A673 (cell line): Measurements from ENCODE around the gene OR5AU1. TPM values are rescaled to one million over a fixed set of nuclear protein-coding genes. Genes with fewer than 3 reads are reported as not detected.
A peak's percentile ranks its signal among the peaks of the same experiment; 100 is the strongest.

ENCODE experiments used
- BruUV-seq: library from RNA; stranded (reverse); fragments of 400-500 nt; replicated peaks from 2 replicates; lab custom pipeline; 2021; lab: Mats Ljungman, UMichigan
- CTCF ChIA-PET: fragments of 300-600 bp; sonication (Branson Sonifier 250); formaldehyde crosslinking; loops from one replicate; lab custom pipeline; 2022; ENCODE audit warnings: antibody characterized with exemption; lab: Charles Lee
- POLR2A ChIA-PET: fragments of 300-600 bp; sonication (Branson Sonifier 250); formaldehyde crosslinking; loops from one replicate; lab custom pipeline; 2022; ENCODE audit warnings: antibody characterized with exemption; ENCODE audit not compliant: low non-redundant PET; lab: Charles Lee
- DNase-seq: peaks from one replicate; pipeline ENCODE4 v3.0.0-alpha.2; 2015; ENCODE audit warnings: low spot score
- H3K27ac ChIP-seq: fragments of 200-600 bp; sonication (generic); 2 replicates; pipeline ENCODE4 v1.5.1; 2016; ENCODE audit warnings: mixed run types, low read depth, mild to moderate bottlenecking, mixed read lengths, antibody characterized with exemption, low read length; ENCODE audit not compliant: poor library complexity, severe bottlenecking
- H3K27me3 ChIP-seq: fragments of 200-600 bp; sonication (generic); replicated peaks from 2 replicates; pipeline ENCODE4 v1.6.1; 2017; ENCODE audit warnings: mixed run types, low read depth, mild to moderate bottlenecking, mixed read lengths, antibody characterized with exemption, low read length; ENCODE audit not compliant: insufficient read depth, poor library complexity
- H3K36me3 ChIP-seq: fragments of 200-600 bp; sonication (generic); 2 replicates; pipeline ENCODE4 v1.6.1; 2016; ENCODE audit warnings: mixed run types, mild to moderate bottlenecking, mixed read lengths, antibody characterized with exemption, low read length; ENCODE audit not compliant: insufficient read depth, poor library complexity, severe bottlenecking
- H3K4me1 ChIP-seq: fragments of 200-600 bp; sonication (generic); 2 replicates; pipeline ENCODE4 v1.6.1; 2017; ENCODE audit warnings: mixed run types, mild to moderate bottlenecking, mixed read lengths, antibody characterized with exemption, low read length; ENCODE audit not compliant: insufficient read depth, poor library complexity, severe bottlenecking
- H3K4me3 ChIP-seq: fragments of 200-600 bp; sonication (generic); 2 replicates; pipeline ENCODE4 v1.5.1; 2016; ENCODE audit warnings: low read depth, mixed run types, mild to moderate bottlenecking, mixed read lengths, low read length; ENCODE audit not compliant: poor library complexity, severe bottlenecking
- H3K9me3 ChIP-seq: fragments of 200-600 bp; sonication (generic); 2 replicates; pipeline ENCODE4 v1.6.1; 2016; ENCODE audit warnings: mixed run types, low read depth, mild to moderate bottlenecking, mixed read lengths, antibody characterized with exemption, low read length; ENCODE audit not compliant: poor library complexity, severe bottlenecking
- EZH2 ChIP-seq: fragments of 200-600 bp; sonication (generic); IDR thresholded peaks from 2 replicates; pipeline ENCODE4 v1.6.1; 2017; ENCODE audit warnings: borderline replicate concordance, low read depth, mild to moderate bottlenecking, mixed read lengths, antibody characterized with exemption, low read length; ENCODE audit not compliant: poor library complexity, severe bottlenecking
- intact Hi-C: fragments of 100-400 bp; cut with micrococcal nuclease; formaldehyde crosslinking; loops from one replicate; pipeline ENCODE4 v1.10.0; 2022; ENCODE audit not compliant: unreplicated experiment
- total RNA-seq: library from RNA; stranded (reverse); gene quantifications from 2 replicates; pipeline ENCODE4 v1.2.3, GENCODE V29; 2021
- TF ChIP-seq, protein P1 (sequence below): fragments of 300-800, 200-600 bp; sonication (generic); conservative IDR thresholded peaks from 2 replicates; pipeline ENCODE4 v1.5.1; 2017; ENCODE audit warnings: low read depth, mild to moderate bottlenecking, antibody characterized with exemption, low read length, moderate library complexity, mixed read lengths

OR5AU1 gene
- total RNA-seq, 1 experiment from 2014 or later = not detected

DNA sequence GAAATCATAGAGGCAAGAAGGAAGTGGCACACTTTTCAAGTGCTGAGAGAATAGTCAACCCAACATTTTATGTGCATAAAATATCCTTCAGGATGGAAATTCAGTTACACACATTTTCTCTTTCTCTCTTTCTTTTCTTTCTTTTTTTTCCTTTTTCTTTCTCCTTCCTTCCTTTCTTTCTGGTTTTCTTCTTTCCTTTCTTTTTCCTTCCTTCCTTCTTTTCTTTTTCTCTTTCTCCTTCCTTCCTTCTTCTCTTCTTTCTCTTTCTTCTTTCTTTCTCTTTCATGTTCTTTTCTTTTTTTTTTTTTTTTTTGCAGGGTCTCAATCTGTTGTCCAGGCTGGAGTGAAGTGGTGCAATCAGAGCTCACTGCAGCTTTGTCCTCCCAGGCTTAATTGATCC lies 38.7 kb upstream of the OR5AU1 start:
- no TSS peak for BruUV-seq
- Histone ChIP-seq H3K9me3 (no peaks in the 10 kb centered on the region), H3K27ac (no peak overlapping the region), H3K4me3 (no peak overlapping the region), H3K4me1 (peaks cover 10% of the 10 kb centered on the region), H3K36me3 (no peaks in the 10 kb centered on the region), H3K27me3 (no peaks in the 10 kb centered on the region)
- intact Hi-C loops = loop anchor here (10.0 kb wide), 1 partner anchor 180 kb away; no protein-coding TSS in a partner anchor
- TF ChIP-seq, protein P1, sequence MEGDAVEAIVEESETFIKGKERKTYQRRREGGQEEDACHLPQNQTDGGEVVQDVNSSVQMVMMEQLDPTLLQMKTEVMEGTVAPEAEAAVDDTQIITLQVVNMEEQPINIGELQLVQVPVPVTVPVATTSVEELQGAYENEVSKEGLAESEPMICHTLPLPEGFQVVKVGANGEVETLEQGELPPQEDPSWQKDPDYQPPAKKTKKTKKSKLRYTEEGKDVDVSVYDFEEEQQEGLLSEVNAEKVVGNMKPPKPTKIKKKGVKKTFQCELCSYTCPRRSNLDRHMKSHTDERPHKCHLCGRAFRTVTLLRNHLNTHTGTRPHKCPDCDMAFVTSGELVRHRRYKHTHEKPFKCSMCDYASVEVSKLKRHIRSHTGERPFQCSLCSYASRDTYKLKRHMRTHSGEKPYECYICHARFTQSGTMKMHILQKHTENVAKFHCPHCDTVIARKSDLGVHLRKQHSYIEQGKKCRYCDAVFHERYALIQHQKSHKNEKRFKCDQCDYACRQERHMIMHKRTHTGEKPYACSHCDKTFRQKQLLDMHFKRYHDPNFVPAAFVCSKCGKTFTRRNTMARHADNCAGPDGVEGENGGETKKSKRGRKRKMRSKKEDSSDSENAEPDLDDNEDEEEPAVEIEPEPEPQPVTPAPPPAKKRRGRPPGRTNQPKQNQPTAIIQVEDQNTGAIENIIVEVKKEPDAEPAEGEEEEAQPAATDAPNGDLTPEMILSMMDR = no peak
- TF ChIP-seq EZH2 = no peak
- ChIA-PET POLR2A (no interaction called here), CTCF (no interaction called here)
- DNase-seq = no peak

DNA sequence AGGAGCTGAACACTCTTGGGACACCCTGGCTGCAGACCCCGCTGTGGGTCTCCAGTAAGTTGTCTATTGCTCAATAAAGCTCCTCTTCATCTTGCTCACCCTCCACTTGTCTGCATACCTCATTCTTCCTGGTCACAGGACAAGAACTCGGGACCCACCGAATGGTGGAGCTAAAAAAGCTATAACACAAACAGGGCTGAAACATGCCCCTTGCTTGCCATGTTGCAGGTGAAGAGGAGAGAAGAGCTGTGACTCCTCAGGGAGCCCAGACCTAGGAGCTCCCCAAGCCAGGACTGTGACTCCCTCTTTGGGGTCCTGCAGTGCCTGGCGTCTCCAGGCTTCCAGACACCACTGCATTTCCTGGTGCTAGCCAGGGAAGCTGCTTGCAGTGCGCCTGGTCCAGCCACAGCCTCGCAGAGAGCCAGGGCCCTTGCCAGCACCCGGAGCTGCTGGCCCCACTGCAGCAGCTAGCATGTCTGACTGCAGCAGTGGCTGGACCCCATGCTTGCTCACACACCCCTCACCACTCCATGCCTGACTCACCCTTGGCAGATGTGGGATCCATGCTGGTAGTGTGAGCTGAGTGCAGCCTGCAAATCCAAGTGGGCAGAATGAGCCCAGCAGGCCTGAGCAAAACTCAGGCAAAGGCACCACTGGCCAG lies 37.1 kb upstream of the OR5AU1 start:
- POLR2A ChIA-PET = no interaction called here
- peaks cover 10% of the 10 kb centered on the region for H3K4me1 ChIP-seq
- H3K27ac ChIP-seq = no peak overlapping the region
- TF ChIP-seq, protein P1 = no peak
- no peak for TF ChIP-seq EZH2
- CTCF ChIA-PET = interaction anchor here (0.6 kb wide), 1 partner anchor 92 kb away, joined by 3 read pairs; no protein-coding TSS in a partner anchor
- no peak for DNase-seq
- no peak overlapping the region for H3K4me3 ChIP-seq
- no TSS peak for BruUV-seq
- H3K36me3 ChIP-seq = no peaks in the 10 kb centered on the region
- intact Hi-C loops = loop anchor here (10.0 kb wide), 1 partner anchor 178 kb away; no protein-coding TSS in a partner anchor
- no peaks in the 10 kb centered on the region for H3K9me3 ChIP-seq
- no peaks in the 10 kb centered on the region for H3K27me3 ChIP-seq

DNA sequence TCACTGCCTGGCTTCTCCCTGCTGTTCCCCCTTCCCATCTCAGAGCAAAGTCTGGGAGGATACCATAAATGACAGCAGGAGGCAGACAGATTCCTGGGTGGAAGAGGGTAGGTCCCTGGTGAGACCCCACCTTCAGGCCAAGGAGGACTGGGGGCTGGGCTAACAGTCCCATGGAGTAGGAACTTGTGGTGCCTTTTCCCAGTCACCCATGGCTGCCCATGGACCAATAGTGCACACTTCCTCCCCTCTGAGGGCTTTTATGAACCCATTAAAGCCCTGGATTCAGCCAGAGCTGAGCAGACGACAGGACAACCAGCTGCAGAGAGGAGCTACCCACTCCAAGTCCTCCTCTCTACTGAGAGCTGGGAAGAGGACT lies 36.6 kb upstream of the OR5AU1 start:
- CTCF ChIA-PET = interaction anchor here (0.6 kb wide), 1 partner anchor 93 kb away, joined by 3 read pairs; no protein-coding TSS in a partner anchor

More for the DNA sequence above, 36.6 kb upstream of the OR5AU1 start:
- intact Hi-C loops = loop anchor here (10.0 kb wide), 1 partner anchor 178 kb away; no protein-coding TSS in a partner anchor
- POLR2A ChIA-PET = no interaction called here
- H3K27me3 ChIP-seq = no peaks in the 10 kb centered on the region
- H3K27ac ChIP-seq = no peak overlapping the region
- BruUV-seq = no TSS peak
- no peak for DNase-seq
- H3K4me3 ChIP-seq = peak overlapping the region; percentile 47
- peaks cover 10% of the 10 kb centered on the region for H3K4me1 ChIP-seq
- no peaks in the 10 kb centered on the region for H3K9me3 ChIP-seq
- TF ChIP-seq, protein P1 = no peak
- no peak for TF ChIP-seq EZH2
- H3K36me3 ChIP-seq = no peaks in the 10 kb centered on the region
